IMR-90 (cell line): ENCODE results near the gene CFAP221. TPM values are rescaled to one million over a fixed set of nuclear protein-coding genes. Genes with fewer than 3 reads are reported as not detected.

Source experiments
- ATAC-seq: fragments of 200-7000 bp; cut with Tn5 transposase; 2 replicates; pipeline ENCODE4 v1.9.1; 2020; ENCODE audit warnings: low read depth, mild to moderate bottlenecking, moderate library complexity
- BruUV-seq: library from RNA; stranded (reverse); fragments of 400-500 nt; replicated peaks from 2 replicates; lab custom pipeline; 2021; lab: Mats Ljungman, UMichigan
- CTCF ChIA-PET: fragments of 300-600 bp; formaldehyde crosslinking; extraction: SDS; loops from one replicate; lab custom pipeline; 2021; ENCODE audit warnings: antibody characterized with exemption; lab: Yijun Ruan, JAX
- POLR2A ChIA-PET: fragments of 300-600 bp; sonication (Branson Sonifier 250); formaldehyde crosslinking; loops from one replicate; lab custom pipeline; 2022; ENCODE audit warnings: antibody characterized with exemption; ENCODE audit not compliant: unreplicated experiment; lab: Charles Lee
- DNase-seq: peaks from one replicate; pipeline ENCODE4 v3.0.0; 2013
- H2AFZ ChIP-seq: replicated peaks from 2 replicates; pipeline ENCODE3; 2013; ENCODE audit warnings: low read length, mild to moderate bottlenecking; ENCODE audit not compliant: poor library complexity
- H2AK5ac ChIP-seq: 2 replicates; pipeline ENCODE4 v1.6.1; 2013; ENCODE audit warnings: low read depth, low read length, inconsistent platforms
- H2AK9ac ChIP-seq: replicated peaks from 2 replicates; pipeline ENCODE3; 2013; ENCODE audit warnings: mild to moderate bottlenecking, low read depth, low read length, moderate library complexity; ENCODE audit not compliant: poor library complexity
- H2BK120ac ChIP-seq: 2 replicates; pipeline ENCODE4 v1.6.1; 2013; ENCODE audit warnings: low read depth, low read length, inconsistent platforms
- H2BK15ac ChIP-seq: 3 replicates; pipeline ENCODE4 v1.6.1; 2013; ENCODE audit warnings: low read depth, low read length, inconsistent platforms
- H2BK20ac ChIP-seq: 2 replicates; pipeline ENCODE4 v1.6.1; 2013; ENCODE audit warnings: low read depth, mild to moderate bottlenecking, inconsistent platforms, low read length, moderate library complexity
- H2BK5ac ChIP-seq: 2 replicates; pipeline ENCODE4 v1.6.1; 2013; ENCODE audit warnings: mild to moderate bottlenecking, low read depth, low read length, inconsistent platforms; ENCODE audit not compliant: poor library complexity, severe bottlenecking
- H3K14ac ChIP-seq: replicated peaks from 2 replicates; pipeline ENCODE4 v1.6.1; 2013; ENCODE audit warnings: low read depth, low read length, inconsistent platforms
- H3K18ac ChIP-seq: 2 replicates; pipeline ENCODE4 v1.6.1; 2013; ENCODE audit warnings: low read depth, low read length, control low read depth
- H3K23ac ChIP-seq: 2 replicates; pipeline ENCODE4 v1.6.1; 2013; ENCODE audit warnings: low read depth, low read length, inconsistent platforms
- H3K27ac ChIP-seq: 2 replicates; pipeline ENCODE4 v1.5.1; 2013; ENCODE audit warnings: mild to moderate bottlenecking, control low read depth, low read length; ENCODE audit not compliant: insufficient read depth
- H3K27me3 ChIP-seq: 2 replicates; pipeline ENCODE4 v1.6.1; 2013; ENCODE audit warnings: low read length; ENCODE audit not compliant: control insufficient read depth, insufficient read depth
- H3K36me3 ChIP-seq: 2 replicates; pipeline ENCODE4 v1.6.1; 2013; ENCODE audit warnings: low read length, mixed read lengths; ENCODE audit not compliant: control insufficient read depth, insufficient read depth
- H3K4ac ChIP-seq: 2 replicates; pipeline ENCODE4 v1.6.1; 2013; ENCODE audit warnings: low read depth, low read length, inconsistent platforms
- H3K4me1 ChIP-seq: 2 replicates; pipeline ENCODE4 v1.6.1; 2013; ENCODE audit warnings: low read length, mixed read lengths; ENCODE audit not compliant: control insufficient read depth, insufficient read depth
- H3K4me2 ChIP-seq: 2 replicates; pipeline ENCODE4 v1.6.1; 2013; ENCODE audit warnings: low read depth, mild to moderate bottlenecking, control low read depth, low read length, moderate library complexity
- H3K4me3 ChIP-seq: 2 replicates; pipeline ENCODE4 v1.5.1; 2013; ENCODE audit warnings: low read depth, mild to moderate bottlenecking, control low read depth, low read length, moderate library complexity; ENCODE audit not compliant: insufficient read depth
- H3K56ac ChIP-seq: 2 replicates; pipeline ENCODE4 v1.6.1; 2013; ENCODE audit warnings: low read length, inconsistent platforms; ENCODE audit not compliant: insufficient read depth; ENCODE audit errors: extremely low read depth
- H3K79me1 ChIP-seq, 2 experiments: 2 replicates each; pipeline ENCODE4 v1.6.1; 2013; ENCODE audit warnings: low read length in 2 of 2, inconsistent platforms in 1 of 2, low read depth in 1 of 2
- H3K9ac ChIP-seq: 2 replicates; pipeline ENCODE4 v1.6.1; 2013; ENCODE audit warnings: low read depth, low read length, control low read depth
- H3K9me1 ChIP-seq: 2 replicates; pipeline ENCODE4 v1.6.1; 2013; ENCODE audit warnings: low read length, inconsistent platforms; ENCODE audit not compliant: insufficient read depth
- H3K9me3 ChIP-seq: 2 replicates; pipeline ENCODE4 v1.6.1; 2013; ENCODE audit warnings: low read length; ENCODE audit not compliant: control insufficient read depth, insufficient read depth
- H4K20me1 ChIP-seq: 2 replicates; pipeline ENCODE4 v1.6.1; 2013; ENCODE audit warnings: low read length, inconsistent platforms; ENCODE audit not compliant: insufficient read depth
- H4K5ac ChIP-seq: 2 replicates; pipeline ENCODE4 v1.6.1; 2013; ENCODE audit warnings: mild to moderate bottlenecking, low read depth, low read length, control low read depth
- H4K8ac ChIP-seq, 2 experiments: 2 replicates each; pipeline ENCODE4 v1.6.1; 2013; ENCODE audit warnings: low read depth in 2 of 2, low read length in 2 of 2, control low read depth in 1 of 2, inconsistent platforms in 1 of 2
- H4K91ac ChIP-seq: 2 replicates; pipeline ENCODE4 v1.6.1; 2013; ENCODE audit warnings: low read depth, low read length, inconsistent platforms; ENCODE audit not compliant: insufficient read depth
- BHLHE40 ChIP-seq: fragments of 150-350 bp; IDR thresholded peaks from 2 replicates; pipeline ENCODE4 v1.6.1; 2016; ENCODE audit warnings: mild to moderate bottlenecking, low read depth, low read length
- CEBPB ChIP-seq: IDR thresholded peaks from 2 replicates; pipeline ENCODE4 v1.6.1; 2012; ENCODE audit warnings: low read depth, low read length, improper control_type of control experiment
- CHD1 ChIP-seq: IDR thresholded peaks from 2 replicates; pipeline ENCODE4 v1.6.1; 2012; ENCODE audit warnings: low read depth, low read length, improper control_type of control experiment
- CTCF ChIP-seq: conservative IDR thresholded peaks from 2 replicates; pipeline ENCODE4 v1.5.1; 2012; ENCODE audit warnings: mild to moderate bottlenecking, low read depth, low read length, improper control_type of control experiment
- FOS ChIP-seq: fragments of 150-350 bp; IDR thresholded peaks from 2 replicates; pipeline ENCODE4 v1.6.1; 2016; ENCODE audit warnings: low read depth, low read length
- MAFK ChIP-seq: IDR thresholded peaks from 2 replicates; pipeline ENCODE4 v1.6.1; 2012; ENCODE audit warnings: low read depth, low read length, improper control_type of control experiment
- MAZ ChIP-seq: IDR thresholded peaks from 2 replicates; pipeline ENCODE4 v1.6.1; 2012; ENCODE audit warnings: low read depth, mild to moderate bottlenecking, low read length, improper control_type of control experiment, moderate library complexity, borderline replicate concordance
- MXI1 ChIP-seq: IDR thresholded peaks from 2 replicates; pipeline ENCODE4 v1.6.1; 2012; ENCODE audit warnings: low read depth, mild to moderate bottlenecking, low read length, moderate library complexity, borderline replicate concordance
- NFE2L2 ChIP-seq: fragments of 150-350 bp; IDR thresholded peaks from 2 replicates; pipeline ENCODE4 v1.6.1; 2016; ENCODE audit warnings: low read depth, mild to moderate bottlenecking, low read length
- RAD21 ChIP-seq: IDR thresholded peaks from 2 replicates; pipeline ENCODE4 v1.6.1; 2012; ENCODE audit warnings: low read length, improper control_type of control experiment
- RCOR1 ChIP-seq: IDR thresholded peaks from 2 replicates; pipeline ENCODE4 v1.6.1; 2012; ENCODE audit warnings: mild to moderate bottlenecking, low read length, improper control_type of control experiment; ENCODE audit not compliant: insufficient replicate concordance
- RFX5 ChIP-seq: IDR thresholded peaks from 2 replicates; pipeline ENCODE4 v1.8.0; 2012; ENCODE audit warnings: low read depth, mild to moderate bottlenecking, low read length, moderate library complexity
- SMC3 ChIP-seq: fragments of 150-350 bp; IDR thresholded peaks from 2 replicates; pipeline ENCODE4 v1.6.1; 2016; ENCODE audit warnings: low read depth, mild to moderate bottlenecking, antibody characterized with exemption, low read length, moderate library complexity
- WGBS, 2 experiments: methylation state at CpG; one replicate each; pipeline versions ENCODE4 v1.1.5 to v1.1.7; 2013; ENCODE audit warnings: missing lambda C conversion rate in 2 of 2; ENCODE audit not compliant: insufficient read length in 1 of 2; ENCODE audit errors: extremely low coverage in 2 of 2; 5-methylcytosine and 5-hydroxymethylcytosine counted together
- dilution Hi-C: fragments of 300-500 bp; cut with HindIII; formaldehyde crosslinking; loops from one replicate; pipeline ENCODE4 v1.14.3; 2018; ENCODE audit warnings: low sequenced_read_pairs; ENCODE audit not compliant: unreplicated experiment
- in situ Hi-C: fragments of 300-500 bp; cut with MboI; formaldehyde crosslinking; loops from 3 replicates; pipeline ENCODE4 v1.14.3; 2019; ENCODE audit warnings: low sequenced_read_pairs, inconsistent platforms, mixed read lengths
- intact Hi-C: fragments of 100-400 bp; cut with micrococcal nuclease; formaldehyde crosslinking; loops from 2 replicates; pipeline ENCODE4 v1.10.0; 2022
- polyA plus RNA-seq, 3 experiments: library from polyadenylated mRNA; depleted of rRNA; stranded (reverse); fragments of >200 nt; gene quantifications; 2 replicates each; pipeline ENCODE4 v1.2.3, GENCODE V29; 2012; ENCODE audit warnings: low replicate concordance in 1 of 3
- total RNA-seq: library from RNA; depleted of rRNA; stranded (reverse); fragments of >200 nt; gene quantifications from 2 replicates; pipeline ENCODE4 v1.2.3, GENCODE V29; 2012
- TF ChIP-seq, protein P1 (sequence below): fragments of 150-350 bp; IDR thresholded peaks from 2 replicates; pipeline ENCODE4 v1.6.1; 2017; ENCODE audit warnings: mild to moderate bottlenecking, antibody characterized with exemption, low read length, low read depth
- TF ChIP-seq, protein P2 (sequence below): fragments of 150-350 bp; IDR thresholded peaks from 2 replicates; pipeline ENCODE4 v1.6.1; 2016; ENCODE audit warnings: low read depth, mild to moderate bottlenecking, low read length, moderate library complexity, borderline replicate concordance

CFAP221 gene
- total and polyA plus RNA-seq, 2 of the 4 experiments (the other 2 are of a cell fraction) = not detected

DNA sequence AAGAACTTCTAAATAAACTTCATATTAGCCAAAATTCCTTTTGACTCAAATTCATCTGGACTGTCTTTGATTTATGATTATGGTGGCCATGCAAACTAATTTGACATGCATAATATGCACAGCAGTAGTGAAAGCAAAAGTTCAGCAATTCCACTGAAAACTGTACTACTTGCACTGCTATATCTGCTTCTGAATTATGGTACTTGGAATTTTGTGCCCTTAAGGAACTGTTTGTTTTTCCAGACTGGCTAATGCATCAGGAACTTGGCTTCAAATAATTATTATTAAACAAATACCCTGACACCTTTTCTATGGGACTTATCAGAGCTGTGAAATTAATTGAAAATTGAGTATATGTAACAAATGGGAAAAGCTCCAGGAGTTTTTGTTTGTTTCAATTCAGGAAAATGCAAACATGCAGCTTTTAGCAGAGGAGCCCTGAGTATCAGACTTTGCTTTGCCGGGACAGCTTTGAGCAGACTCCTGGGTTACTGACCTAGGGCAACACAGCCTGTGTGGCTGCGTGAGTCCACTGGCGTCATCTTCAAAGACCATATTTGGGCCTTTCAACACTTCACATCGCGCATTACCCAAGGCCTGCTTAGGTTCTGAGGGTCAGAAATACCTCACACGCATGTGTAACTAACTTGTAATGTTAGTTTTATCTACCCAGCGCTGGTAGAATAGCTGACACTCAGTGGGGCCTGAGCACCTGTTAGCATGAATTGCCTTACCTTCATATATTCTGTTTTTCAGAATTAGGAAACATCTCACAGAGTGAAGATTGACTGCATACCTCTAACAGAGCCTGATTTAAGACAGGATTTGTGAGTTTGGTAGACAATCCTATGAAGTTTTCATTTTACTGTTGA lies 35.4 kb downstream of the CFAP221 start:
- Histone ChIP-seq H4K8ac (no peak overlapping the region), H4K5ac (no peak overlapping the region), H4K20me1 (no peaks in the 10 kb centered on the region), H3K27ac (no peak overlapping the region), H3K9me3 (no peaks in the 10 kb centered on the region), H4K91ac (no peak overlapping the region), H3K4me1 (no peaks in the 10 kb centered on the region), H3K4me3 (no peak overlapping the region), H2AK9ac (no peak overlapping the region), H2BK120ac (no peak overlapping the region), H3K27me3 (no peaks in the 10 kb centered on the region; the same call in 1 of the 2 replicates), H2BK5ac (no peak overlapping the region), H3K9ac (no peak overlapping the region), H3K79me1 (no peaks in the 10 kb centered on the region), H2AFZ (no peak overlapping the region), H3K14ac (no peak overlapping the region), H2BK20ac (no peak overlapping the region), H3K18ac (no peak overlapping the region), H3K36me3 (no peaks in the 10 kb centered on the region), H2AK5ac (no peak overlapping the region), H3K4me2 (no peak overlapping the region), H3K56ac (no peak overlapping the region), H3K4ac (no peak overlapping the region), H3K9me1 (no peaks in the 10 kb centered on the region), H3K23ac (no peak overlapping the region), H2BK15ac (no peak overlapping the region)
- CTCF ChIA-PET = no interaction called here
- DNase-seq = no peak
- no CpG with 5 or more reads among the region's 7 CpGs for WGBS, 2 experiments
- in situ Hi-C loops = no loop called here
- TF ChIP-seq MXI1 = no peak
- no peak for TF ChIP-seq SMC3
- TF ChIP-seq MAFK = no peak
- TF ChIP-seq, protein P1, sequence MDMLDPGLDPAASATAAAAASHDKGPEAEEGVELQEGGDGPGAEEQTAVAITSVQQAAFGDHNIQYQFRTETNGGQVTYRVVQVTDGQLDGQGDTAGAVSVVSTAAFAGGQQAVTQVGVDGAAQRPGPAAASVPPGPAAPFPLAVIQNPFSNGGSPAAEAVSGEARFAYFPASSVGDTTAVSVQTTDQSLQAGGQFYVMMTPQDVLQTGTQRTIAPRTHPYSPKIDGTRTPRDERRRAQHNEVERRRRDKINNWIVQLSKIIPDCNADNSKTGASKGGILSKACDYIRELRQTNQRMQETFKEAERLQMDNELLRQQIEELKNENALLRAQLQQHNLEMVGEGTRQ = no peak
- TF ChIP-seq NFE2L2 = no peak
- TF ChIP-seq CHD1 = no peak
- no peak for TF ChIP-seq RCOR1
- TF ChIP-seq CTCF = no peak
- no peak for TF ChIP-seq FOS
- TF ChIP-seq RFX5 = no peak
- TF ChIP-seq CEBPB = no peak
- TF ChIP-seq, protein P2, sequence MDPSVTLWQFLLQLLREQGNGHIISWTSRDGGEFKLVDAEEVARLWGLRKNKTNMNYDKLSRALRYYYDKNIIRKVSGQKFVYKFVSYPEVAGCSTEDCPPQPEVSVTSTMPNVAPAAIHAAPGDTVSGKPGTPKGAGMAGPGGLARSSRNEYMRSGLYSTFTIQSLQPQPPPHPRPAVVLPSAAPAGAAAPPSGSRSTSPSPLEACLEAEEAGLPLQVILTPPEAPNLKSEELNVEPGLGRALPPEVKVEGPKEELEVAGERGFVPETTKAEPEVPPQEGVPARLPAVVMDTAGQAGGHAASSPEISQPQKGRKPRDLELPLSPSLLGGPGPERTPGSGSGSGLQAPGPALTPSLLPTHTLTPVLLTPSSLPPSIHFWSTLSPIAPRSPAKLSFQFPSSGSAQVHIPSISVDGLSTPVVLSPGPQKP = no peak
- no peak for TF ChIP-seq RAD21
- TF ChIP-seq BHLHE40 = no peak
- no peak for TF ChIP-seq MAZ
- POLR2A ChIA-PET = no interaction called here
- BruUV-seq = no TSS peak
- dilution Hi-C loops = no loop called here
- ATAC-seq = no peak
- intact Hi-C loops = no loop called here
